ENCODE data around the gene DHRS9.

DHRS9 gene

DNA sequence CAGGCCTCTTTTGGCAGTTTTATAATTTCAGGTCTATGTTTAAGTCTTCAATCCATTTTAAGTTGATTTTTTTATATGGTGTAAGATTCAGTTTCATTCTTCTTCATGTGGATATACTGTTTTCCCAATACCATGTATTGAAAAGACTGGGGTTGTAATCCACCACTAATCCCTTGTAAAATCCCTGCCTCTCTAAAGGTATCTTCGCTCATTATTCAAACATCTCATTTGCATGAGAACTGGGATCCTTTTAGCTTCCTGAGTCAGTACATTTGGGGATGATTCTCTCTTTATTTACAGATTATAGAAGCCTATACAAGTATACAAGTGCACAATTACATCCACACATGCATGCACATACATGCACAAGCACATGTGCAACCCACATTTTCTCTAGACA lies 25.3 kb downstream of the DHRS9 start:
- DNase-seq (ENCODE audit: low read depth): no peak
- no peak overlapping the region for H3K4me3 ChIP-seq (ENCODE audit: low read depth, low read length)

GRCh38 chr2:169095621-169096105 lies 26.3 kb downstream of the DHRS9 start:
- H3K4me3 ChIP-seq (ENCODE audit: low read depth, low read length): peak overlapping the region; percentile 6
- no peak for TF ChIP-seq POLR2A (IDR thresholded peaks at IDR 0.05; ENCODE audit: extremely low read depth, insufficient read length)
- TF ChIP-seq, protein P1, sequence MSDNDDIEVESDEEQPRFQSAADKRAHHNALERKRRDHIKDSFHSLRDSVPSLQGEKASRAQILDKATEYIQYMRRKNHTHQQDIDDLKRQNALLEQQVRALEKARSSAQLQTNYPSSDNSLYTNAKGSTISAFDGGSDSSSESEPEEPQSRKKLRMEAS (IDR thresholded peaks at IDR 0.05; ENCODE audit: low read depth, low read length): no peak
- 0 out of 2 replicates have a peak, but pooled peaks have one; percentile 28 for TF ChIP-seq MYC (IDR thresholded peaks at IDR 0.05; ENCODE audit: low read depth, low read length)
- DNase-seq (ENCODE audit: low read depth): peak; percentile 94

More for the DNA sequence above, 25.3 kb downstream of the DHRS9 start:
- TF ChIP-seq POLR2A (IDR thresholded peaks at IDR 0.05; ENCODE audit: extremely low read depth, insufficient read length): no peak
- TF ChIP-seq MYC (IDR thresholded peaks at IDR 0.05; ENCODE audit: low read depth, low read length): no peak
- TF ChIP-seq, protein P2, sequence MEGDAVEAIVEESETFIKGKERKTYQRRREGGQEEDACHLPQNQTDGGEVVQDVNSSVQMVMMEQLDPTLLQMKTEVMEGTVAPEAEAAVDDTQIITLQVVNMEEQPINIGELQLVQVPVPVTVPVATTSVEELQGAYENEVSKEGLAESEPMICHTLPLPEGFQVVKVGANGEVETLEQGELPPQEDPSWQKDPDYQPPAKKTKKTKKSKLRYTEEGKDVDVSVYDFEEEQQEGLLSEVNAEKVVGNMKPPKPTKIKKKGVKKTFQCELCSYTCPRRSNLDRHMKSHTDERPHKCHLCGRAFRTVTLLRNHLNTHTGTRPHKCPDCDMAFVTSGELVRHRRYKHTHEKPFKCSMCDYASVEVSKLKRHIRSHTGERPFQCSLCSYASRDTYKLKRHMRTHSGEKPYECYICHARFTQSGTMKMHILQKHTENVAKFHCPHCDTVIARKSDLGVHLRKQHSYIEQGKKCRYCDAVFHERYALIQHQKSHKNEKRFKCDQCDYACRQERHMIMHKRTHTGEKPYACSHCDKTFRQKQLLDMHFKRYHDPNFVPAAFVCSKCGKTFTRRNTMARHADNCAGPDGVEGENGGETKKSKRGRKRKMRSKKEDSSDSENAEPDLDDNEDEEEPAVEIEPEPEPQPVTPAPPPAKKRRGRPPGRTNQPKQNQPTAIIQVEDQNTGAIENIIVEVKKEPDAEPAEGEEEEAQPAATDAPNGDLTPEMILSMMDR (IDR thresholded peaks at IDR 0.05; ENCODE audit: low read depth, low read length): no peak

GRCh38 chr2:169104848-169105247 lies 35.5 kb downstream of the DHRS9 start:
- no peak for DNase-seq (ENCODE audit: low read depth)
- no peak overlapping the region for H3K4me3 ChIP-seq (ENCODE audit: low read depth, low read length)
- TF ChIP-seq, protein P1 (IDR thresholded peaks at IDR 0.05; ENCODE audit: low read depth, low read length): no peak
- no peak for TF ChIP-seq POLR2A (IDR thresholded peaks at IDR 0.05; ENCODE audit: extremely low read depth, insufficient read length)
- TF ChIP-seq MYC (IDR thresholded peaks at IDR 0.05; ENCODE audit: low read depth, low read length): no peak
- TF ChIP-seq, protein P2 (IDR thresholded peaks at IDR 0.05; ENCODE audit: low read depth, low read length): no peak

DNA sequence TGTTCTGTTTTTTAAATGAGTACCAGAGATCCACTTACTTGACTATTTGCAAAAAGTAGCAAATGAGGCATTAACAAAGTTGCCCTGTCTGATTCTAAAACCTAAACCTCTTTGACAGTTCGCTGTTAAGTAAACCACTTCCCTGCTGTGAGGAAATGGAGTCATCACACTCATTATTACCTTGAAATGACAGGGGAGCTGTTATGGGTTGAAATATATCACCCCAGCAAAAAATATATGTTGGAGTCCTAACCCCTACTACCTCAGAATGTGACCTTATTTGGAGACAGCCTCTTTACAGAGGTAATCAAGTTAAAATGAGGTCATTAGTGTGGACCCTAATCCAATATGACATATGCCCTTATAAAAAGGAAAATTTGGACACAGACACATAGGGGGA lies 36.1 kb downstream of the DHRS9 start:
- no peak overlapping the region for H3K4me3 ChIP-seq (ENCODE audit: low read depth, low read length)
- TF ChIP-seq MYC (IDR thresholded peaks at IDR 0.05; ENCODE audit: low read depth, low read length) (no peak), POLR2A (IDR thresholded peaks at IDR 0.05; ENCODE audit: extremely low read depth, insufficient read length) (no peak)
- TF ChIP-seq, protein P1 (IDR thresholded peaks at IDR 0.05; ENCODE audit: low read depth, low read length): no peak
- peak; percentile 77 for DNase-seq (ENCODE audit: low read depth)

DNA sequence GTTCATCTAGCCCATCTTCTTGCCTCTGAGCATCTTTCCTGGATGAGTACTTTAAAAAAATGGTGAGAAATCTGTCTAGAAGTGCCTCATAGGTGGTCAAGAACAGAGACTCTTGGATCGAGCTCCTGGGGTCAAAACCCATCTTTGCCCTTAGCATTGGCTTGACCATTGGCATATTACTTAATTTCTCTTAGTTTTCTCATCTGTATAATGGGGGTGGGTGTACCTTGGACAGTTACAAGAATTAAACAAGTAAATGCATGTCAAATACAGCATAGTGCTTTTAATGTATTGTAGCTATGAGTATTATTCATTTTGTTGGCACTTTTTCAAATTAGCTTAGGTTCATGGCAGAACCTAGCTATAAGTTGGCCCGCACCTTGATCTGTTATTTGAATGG lies 36.8 kb downstream of the DHRS9 start:
- TF ChIP-seq, protein P1 (IDR thresholded peaks at IDR 0.05; ENCODE audit: low read depth, low read length): no peak
- TF ChIP-seq POLR2A (IDR thresholded peaks at IDR 0.05; ENCODE audit: extremely low read depth, insufficient read length) (no peak), MYC (IDR thresholded peaks at IDR 0.05; ENCODE audit: low read depth, low read length) (no peak)
- TF ChIP-seq, protein P2 (IDR thresholded peaks at IDR 0.05; ENCODE audit: low read depth, low read length): no peak
- no peak overlapping the region for H3K4me3 ChIP-seq (ENCODE audit: low read depth, low read length)

GRCh38 chr2:169106563-169107545 lies 37.5 kb downstream of the DHRS9 start:
- H3K4me3 ChIP-seq (ENCODE audit: low read depth, low read length): no peak overlapping the region
- 0 out of 2 replicates have a peak, but pooled peaks have one; percentile 16 for TF ChIP-seq MYC (IDR thresholded peaks at IDR 0.05; ENCODE audit: low read depth, low read length)
- TF ChIP-seq, protein P2 (IDR thresholded peaks at IDR 0.05; ENCODE audit: low read depth, low read length): no peak
- peak; percentile 85 for DNase-seq (ENCODE audit: low read depth)

More for the DNA sequence above, 36.8 kb downstream of the DHRS9 start:
- DNase-seq (ENCODE audit: low read depth): no peak

Data from NB4 (cell line).